WTC11 (cell line): ENCODE results near the gene ZNF579. TPM values are rescaled to one million over a fixed set of nuclear protein-coding genes. Genes with fewer than 3 reads are reported as not detected.

Source experiments
- ARID4B ChIP-seq: sonication (generic); formaldehyde crosslinking; IDR thresholded peaks from 2 replicates; pipeline ENCODE4 v1.8.0; 2023; ENCODE audit warnings: missing genetic modification reagents, mild to moderate bottlenecking, borderline replicate concordance
- ATF2 ChIP-seq: sonication (generic); formaldehyde crosslinking; IDR thresholded peaks from 2 replicates; pipeline ENCODE4 v1.8.1; 2022; ENCODE audit warnings: low read depth, missing genetic modification reagents, borderline replicate concordance
- CBFB ChIP-seq: sonication (generic); formaldehyde crosslinking; IDR thresholded peaks from 2 replicates; pipeline ENCODE4 v1.8.1; 2022; ENCODE audit warnings: mild to moderate bottlenecking, low read depth, missing genetic modification reagents
- E2F4 ChIP-seq: sonication (generic); formaldehyde crosslinking; IDR thresholded peaks from 2 replicates; pipeline ENCODE4 v1.8.1; 2022; ENCODE audit warnings: low read depth, mild to moderate bottlenecking, moderate library complexity, missing genetic modification reagents, borderline replicate concordance
- FOXP1 ChIP-seq: sonication (generic); formaldehyde crosslinking; IDR thresholded peaks from 2 replicates; pipeline ENCODE4 v1.8.0; 2022; ENCODE audit warnings: missing genetic modification reagents, mild to moderate bottlenecking, moderate library complexity, borderline replicate concordance
- GRHL2 ChIP-seq: fragments of 250-450 bp; sonication (Bioruptor Pico); IDR thresholded peaks from 2 replicates; pipeline ENCODE4 v1.8.0; 2022; ENCODE audit warnings: mild to moderate bottlenecking, moderate library complexity; ENCODE audit not compliant: insufficient replicate concordance, severe bottlenecking
- KAT7 ChIP-seq: sonication (generic); formaldehyde crosslinking; IDR thresholded peaks from 2 replicates; pipeline ENCODE4 v1.8.1; 2023; ENCODE audit warnings: missing genetic modification reagents, mild to moderate bottlenecking, borderline replicate concordance
- MLX ChIP-seq: sonication (generic); formaldehyde crosslinking; IDR thresholded peaks from 2 replicates; pipeline ENCODE4 v1.8.1; 2023; ENCODE audit warnings: mild to moderate bottlenecking, missing genetic modification reagents, moderate library complexity
- NR2C2 ChIP-seq: sonication (generic); formaldehyde crosslinking; IDR thresholded peaks from 2 replicates; pipeline ENCODE4 v1.8.0; 2022; ENCODE audit warnings: mild to moderate bottlenecking, missing genetic modification reagents
- PREB ChIP-seq: sonication (generic); formaldehyde crosslinking; IDR thresholded peaks from 2 replicates; pipeline ENCODE4 v1.8.1; 2022; ENCODE audit warnings: mild to moderate bottlenecking, missing genetic modification reagents, moderate library complexity, borderline replicate concordance
- SP1 ChIP-seq: sonication (generic); formaldehyde crosslinking; conservative IDR thresholded peaks from 2 replicates; pipeline ENCODE4 v1.8.1; 2022; ENCODE audit warnings: missing genetic modification reagents
- ZNF232 ChIP-seq: sonication (generic); formaldehyde crosslinking; IDR thresholded peaks from 2 replicates; pipeline ENCODE4 v1.8.0; 2022; ENCODE audit warnings: mild to moderate bottlenecking, missing genetic modification reagents
- ZNF281 ChIP-seq: sonication (generic); formaldehyde crosslinking; IDR thresholded peaks from 2 replicates; pipeline ENCODE4 v1.8.0; 2023; ENCODE audit warnings: mild to moderate bottlenecking, missing genetic modification reagents
- ZNF416 ChIP-seq: fragments of 250-450 bp; sonication (Bioruptor Pico); IDR thresholded peaks from 2 replicates; pipeline ENCODE4 v1.9.0; 2021; ENCODE audit warnings: mild to moderate bottlenecking, inconsistent platforms
- ZNF532 ChIP-seq: fragments of 250-450 bp; sonication (Bioruptor Pico); IDR thresholded peaks from 2 replicates; pipeline ENCODE4 v1.9.0; 2021; ENCODE audit warnings: mild to moderate bottlenecking, borderline replicate concordance
- ZSCAN18 ChIP-seq: fragments of 250-450 bp; sonication (Bioruptor Pico); IDR thresholded peaks from 2 replicates; pipeline ENCODE4 v2.1.2; 2022; ENCODE audit warnings: mild to moderate bottlenecking, moderate library complexity
- total RNA-seq: library from RNA; stranded (reverse); gene quantifications from 3 replicates; pipeline ENCODE4 v1.2.3, GENCODE V29; 2021

ZNF579 gene
- total RNA-seq, 1 experiment from 2014 or later: 30.0 TPM

- no peak for TF ChIP-seq ATF2 (CRISPR knock-in tag)
- TF ChIP-seq MLX: no peak
- TF ChIP-seq KAT7 (CRISPR knock-in tag): no peak
- TF ChIP-seq SP1 (CRISPR knock-in tag): peak; percentile 74
- TF ChIP-seq PREB: no peak
- TF ChIP-seq FOXP1 (CRISPR knock-in tag): peak; percentile 29; the same call in 1 of the 2 replicates
- peak; percentile 89 for TF ChIP-seq E2F4
- TF ChIP-seq GRHL2 (CRISPR knock-in tag): no peak
- no peak for TF ChIP-seq NR2C2
- no peak for TF ChIP-seq ZNF532
- TF ChIP-seq ZNF232 (CRISPR knock-in tag): peak; percentile 51; the same call in 1 of the 2 replicates
- TF ChIP-seq CBFB (CRISPR knock-in tag): no peak
- no peak for TF ChIP-seq ARID4B
- no peak for TF ChIP-seq ZSCAN18 (CRISPR knock-in tag)
- no peak for TF ChIP-seq ZNF281
- TF ChIP-seq ZNF416 (CRISPR knock-in tag): no peak; the same call in none of the 2 replicates
These were observed 19.4 kb upstream of the ZNF579 start, which contains the start of gene ZNF524 (continued) for GRCh38 chr19:55599842-55600661.
